Measurements from ENCODE around the gene PARP16.
"Not testable (repeated sequence)": the region's sequence is repeated elsewhere in the genome, so short reads cannot be mapped to it uniquely, and the experiment has no call there.

Gene PARP16

GRCh38 chr15:65231306-65231705 lies 55.4 kb downstream of the PARP16 start:
- no peak for DNase-seq

- DNase-seq = not testable (repeated sequence)
Measured at GRCh38 chr15:65226901-65227300, 59.8 kb downstream of the PARP16 start.

- DNase-seq = no peak
Measured at GRCh38 chr15:65226221-65226620, 60.5 kb downstream of the PARP16 start.

GRCh38 chr15:65223996-65224395 lies 62.7 kb downstream of the PARP16 start:
- DNase-seq = no peak

GRCh38 chr15:65222891-65223290 lies 63.8 kb downstream of the PARP16 start:
- DNase-seq = no peak

- DNase-seq = no peak
Measured at GRCh38 chr15:65221697-65222096, 65.0 kb downstream of the PARP16 start.

GRCh38 chr15:65219137-65219536 lies 67.5 kb downstream of the PARP16 start:
- DNase-seq = no peak

- DNase-seq = no peak
Measured at GRCh38 chr15:65217526-65218482, 68.9 kb downstream of the PARP16 start.

GRCh38 chr15:65215496-65215895 lies 71.2 kb downstream of the PARP16 start:
- DNase-seq = no peak

- no peak for DNase-seq
Measured at GRCh38 chr15:65214010-65214409, 72.7 kb downstream of the PARP16 start.

GRCh38 chr15:65213241-65213640 lies 73.4 kb downstream of the PARP16 start:
- DNase-seq = no peak

GRCh38 chr15:65212097-65212496 lies 74.6 kb downstream of the PARP16 start:
- no peak for DNase-seq

- no peak for DNase-seq
Measured at GRCh38 chr15:65211482-65211982, 75.2 kb downstream of the PARP16 start.

GRCh38 chr15:65210770-65211481 lies 75.8 kb downstream of the PARP16 start, which contains the start of gene CILP:
Gene CILP (minus strand): TSS chr15:65211473. CDS start chr15:65209755, 1,718 bp downstream.
- DNase-seq = no peak

GRCh38 chr15:65209701-65210643 lies 76.7 kb downstream of the PARP16 start:
- no peak for DNase-seq

- no peak for DNase-seq
Measured at GRCh38 chr15:65208647-65209046, 78.0 kb downstream of the PARP16 start.

All from NCI-H2029 treated with DMSO at 0.1 percent for 48 hours (cell line).